Transverse colon (tissue), 3 donors: ENCODE measurements around the gene RBMX.

ENCODE experiments used
- EP300 ChIP-seq: sonication (generic); formaldehyde crosslinking; IDR thresholded peaks from one replicate; pipeline ENCODE4 v1.6.1; 2017; ENCODE audit warnings: antibody characterized with exemption, low read depth
- POLR2A ChIP-seq: fragments of 450-650 bp; IDR thresholded peaks from one replicate; pipeline ENCODE4 v1.6.1; 2016; ENCODE audit warnings: antibody characterized with exemption, mild to moderate bottlenecking, moderate library complexity
- TF ChIP-seq, protein P1 (sequence below), 5 experiments: fragments of 200-600 bp in 3 of 5; fragments of 450-650 bp in 2 of 5; sonication (generic) in 3 of 5; IDR thresholded peaks; 1 replicate in 2 of 5; 2 replicates in 3 of 5; pipeline ENCODE4 v1.5.1; 2016 to 2017; ENCODE audit warnings: antibody characterized with exemption in 5 of 5, inconsistent platforms in 3 of 5, mild to moderate bottlenecking in 2 of 5, moderate library complexity in 1 of 5

DNA sequence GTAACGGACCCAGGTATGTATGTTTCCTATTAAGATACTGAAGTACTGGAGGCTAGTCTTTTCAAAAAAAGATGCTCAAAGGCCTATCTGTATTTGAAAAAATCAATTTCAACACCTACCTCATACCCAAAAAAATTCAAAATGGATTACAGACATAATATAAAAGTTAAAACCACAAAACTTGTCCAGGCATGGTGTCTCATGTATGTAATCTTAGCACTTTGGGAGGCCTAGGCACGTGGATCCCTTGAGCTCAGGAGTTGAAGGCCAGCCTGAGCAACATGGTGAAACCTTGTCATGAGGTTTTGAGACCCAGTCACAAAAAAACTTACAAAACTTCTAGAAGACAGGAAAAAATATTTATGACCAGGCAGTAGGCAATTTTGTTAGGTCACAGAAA, 16.7 kb downstream of the RBMX start:
- TF ChIP-seq, protein P1, sequence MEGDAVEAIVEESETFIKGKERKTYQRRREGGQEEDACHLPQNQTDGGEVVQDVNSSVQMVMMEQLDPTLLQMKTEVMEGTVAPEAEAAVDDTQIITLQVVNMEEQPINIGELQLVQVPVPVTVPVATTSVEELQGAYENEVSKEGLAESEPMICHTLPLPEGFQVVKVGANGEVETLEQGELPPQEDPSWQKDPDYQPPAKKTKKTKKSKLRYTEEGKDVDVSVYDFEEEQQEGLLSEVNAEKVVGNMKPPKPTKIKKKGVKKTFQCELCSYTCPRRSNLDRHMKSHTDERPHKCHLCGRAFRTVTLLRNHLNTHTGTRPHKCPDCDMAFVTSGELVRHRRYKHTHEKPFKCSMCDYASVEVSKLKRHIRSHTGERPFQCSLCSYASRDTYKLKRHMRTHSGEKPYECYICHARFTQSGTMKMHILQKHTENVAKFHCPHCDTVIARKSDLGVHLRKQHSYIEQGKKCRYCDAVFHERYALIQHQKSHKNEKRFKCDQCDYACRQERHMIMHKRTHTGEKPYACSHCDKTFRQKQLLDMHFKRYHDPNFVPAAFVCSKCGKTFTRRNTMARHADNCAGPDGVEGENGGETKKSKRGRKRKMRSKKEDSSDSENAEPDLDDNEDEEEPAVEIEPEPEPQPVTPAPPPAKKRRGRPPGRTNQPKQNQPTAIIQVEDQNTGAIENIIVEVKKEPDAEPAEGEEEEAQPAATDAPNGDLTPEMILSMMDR (IDR thresholded peaks at IDR 0.05) = no peak
- TF ChIP-seq EP300 (no peak), POLR2A (no peak)
